ENCODE measurements around the gene MSI2. TPM values are rescaled to one million over a fixed set of nuclear protein-coding genes. Genes with fewer than 3 reads are reported as not detected.

The MSI2 gene
- total and polyA plus RNA-seq, 2 donors (not counting 1 experiment from before 2014, with no cell fraction given) = 16.1 to 196 TPM

DNA sequence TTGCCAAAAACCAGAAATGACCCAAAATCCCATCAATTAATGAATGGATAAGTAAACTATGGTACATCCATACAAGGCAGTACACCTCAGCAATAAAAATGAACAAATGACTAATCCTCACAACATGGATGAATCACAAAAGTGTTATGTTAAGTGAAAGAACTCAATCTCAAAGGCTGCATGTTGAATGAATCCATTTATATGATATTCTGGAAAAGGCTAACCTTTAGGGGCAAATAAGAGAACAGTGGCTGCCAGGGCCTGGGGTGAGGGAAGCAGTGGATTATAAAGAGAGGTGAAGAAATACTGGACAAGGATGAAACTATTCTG, 46.1 kb upstream of the MSI2 start:
- Mint-ChIP-seq H3K4me1 (no peaks in the 10 kb centered on the region), H3K9me3 (ENCODE audit: insufficient read depth) (peaks cover 3% of the 10 kb centered on the region), H3K4me3 (no peak overlapping the region), H3K27me3 (peaks cover 44% of the 10 kb centered on the region), H3K27ac (no peak overlapping the region)
- Histone ChIP-seq H3K27ac (ENCODE audit: low read length in 2 of 2) (no peak overlapping the region), H4K20me1 (ENCODE audit: control insufficient read depth, insufficient read depth, low read length, poor library complexity, severe bottlenecking) (no peaks in the 10 kb centered on the region), H3K36me3 (replicated peaks in 1 of 2; ENCODE audit: control extremely low read depth in 1 of 2, control insufficient read depth in 1 of 2, extremely low read depth in 1 of 2, insufficient read depth in 2 of 2, low read length in 1 of 2) (no peaks in the 10 kb centered on the region), H3K9ac (ENCODE audit: low read length) (no peak overlapping the region), H3K4me3 (ENCODE audit: control extremely low read depth in 1 of 5, extremely low read depth in 1 of 5, insufficient read depth in 1 of 5, low read depth in 2 of 5, low read length in 4 of 5) (no peak overlapping the region), H2AFZ (ENCODE audit: insufficient read depth, low read depth, low read length, poor library complexity, severe bottlenecking) (no peak overlapping the region), H3K4me1 (ENCODE audit: control insufficient read depth in 2 of 2, insufficient read depth in 2 of 2, low read length in 2 of 2) (no peaks in the 10 kb centered on the region), H3K4me2 (replicated peaks; ENCODE audit: low read depth, low read length, poor library complexity, severe bottlenecking) (no peak overlapping the region), H3K79me2 (ENCODE audit: control insufficient read depth, insufficient read depth, low read length) (no peaks in the 10 kb centered on the region), H3K9me3 (ENCODE audit: control extremely low read depth in 1 of 3, control insufficient read depth in 2 of 3, insufficient read depth in 1 of 3, low read length in 2 of 3) (peaks cover 0 to 6% (median 1%) of the 10 kb centered on the region in 3 donors), H3K27me3 (replicated peaks in 1 of 4; ENCODE audit: control extremely low read depth in 1 of 4, control insufficient read depth in 3 of 4, insufficient read depth in 4 of 4, low read length in 3 of 4) (peaks cover 0 to 8% (median 0%) of the 10 kb centered on the region in 4 experiments)
- TF ChIP-seq EZH2 (IDR thresholded peaks at IDR 0.05; ENCODE audit: borderline replicate concordance, insufficient read depth, low read depth, low read length, poor library complexity, severe bottlenecking) = no peak
- TF ChIP-seq, protein P1, sequence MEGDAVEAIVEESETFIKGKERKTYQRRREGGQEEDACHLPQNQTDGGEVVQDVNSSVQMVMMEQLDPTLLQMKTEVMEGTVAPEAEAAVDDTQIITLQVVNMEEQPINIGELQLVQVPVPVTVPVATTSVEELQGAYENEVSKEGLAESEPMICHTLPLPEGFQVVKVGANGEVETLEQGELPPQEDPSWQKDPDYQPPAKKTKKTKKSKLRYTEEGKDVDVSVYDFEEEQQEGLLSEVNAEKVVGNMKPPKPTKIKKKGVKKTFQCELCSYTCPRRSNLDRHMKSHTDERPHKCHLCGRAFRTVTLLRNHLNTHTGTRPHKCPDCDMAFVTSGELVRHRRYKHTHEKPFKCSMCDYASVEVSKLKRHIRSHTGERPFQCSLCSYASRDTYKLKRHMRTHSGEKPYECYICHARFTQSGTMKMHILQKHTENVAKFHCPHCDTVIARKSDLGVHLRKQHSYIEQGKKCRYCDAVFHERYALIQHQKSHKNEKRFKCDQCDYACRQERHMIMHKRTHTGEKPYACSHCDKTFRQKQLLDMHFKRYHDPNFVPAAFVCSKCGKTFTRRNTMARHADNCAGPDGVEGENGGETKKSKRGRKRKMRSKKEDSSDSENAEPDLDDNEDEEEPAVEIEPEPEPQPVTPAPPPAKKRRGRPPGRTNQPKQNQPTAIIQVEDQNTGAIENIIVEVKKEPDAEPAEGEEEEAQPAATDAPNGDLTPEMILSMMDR (IDR thresholded peaks at IDR 0.05) = no peak
- CTCF ChIA-PET = no interaction called here
- POLR2A ChIA-PET = no interaction called here
- DNase-seq = no peak
- ATAC-seq (ENCODE audit: low read depth) = no peak
- intact Hi-C loops (cut with micrococcal nuclease) = no loop called here

DNA sequence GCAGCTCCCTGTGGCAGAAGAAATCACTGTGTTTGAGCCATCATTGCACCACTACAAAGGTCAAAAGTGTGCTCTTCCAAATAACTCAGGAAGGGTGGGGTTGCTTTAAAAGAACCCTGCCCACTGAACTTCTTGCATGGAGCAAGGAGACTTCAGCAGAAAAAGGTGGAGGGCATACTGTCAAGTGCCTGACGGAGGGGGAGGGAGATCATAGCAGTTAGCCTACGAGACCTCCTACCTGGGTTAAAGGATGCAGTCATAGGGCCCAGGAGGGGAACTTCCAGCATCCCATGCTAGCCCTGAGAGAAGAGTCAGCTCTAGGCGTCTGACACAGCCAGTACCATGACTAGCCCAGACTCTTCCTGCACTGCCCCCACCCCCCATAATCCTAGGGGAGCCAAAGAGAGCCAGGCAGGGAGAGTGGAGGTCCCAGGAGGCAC, 45.3 kb upstream of the MSI2 start:
- Mint-ChIP-seq H3K4me3 (no peak overlapping the region), H3K27me3 (peaks cover 44% of the 10 kb centered on the region), H3K9me3 (ENCODE audit: insufficient read depth) (peaks cover 3% of the 10 kb centered on the region), H3K27ac (no peak overlapping the region), H3K4me1 (no peaks in the 10 kb centered on the region)
- Histone ChIP-seq H3K4me3 (ENCODE audit: control extremely low read depth in 1 of 5, extremely low read depth in 1 of 5, insufficient read depth in 1 of 5, low read depth in 2 of 5, low read length in 4 of 5) (no peak overlapping the region), H4K20me1 (ENCODE audit: control insufficient read depth, insufficient read depth, low read length, poor library complexity, severe bottlenecking) (no peaks in the 10 kb centered on the region), H3K27ac (ENCODE audit: low read length in 2 of 2) (no peak overlapping the region), H3K4me1 (ENCODE audit: control insufficient read depth in 2 of 2, insufficient read depth in 2 of 2, low read length in 2 of 2) (no peaks in the 10 kb centered on the region), H3K27me3 (replicated peaks in 1 of 4; ENCODE audit: control extremely low read depth in 1 of 4, control insufficient read depth in 3 of 4, insufficient read depth in 4 of 4, low read length in 3 of 4) (peaks cover 0 to 11% (median 2%) of the 10 kb centered on the region in 4 experiments), H3K9ac (ENCODE audit: low read length) (no peak overlapping the region), H3K79me2 (ENCODE audit: control insufficient read depth, insufficient read depth, low read length) (no peaks in the 10 kb centered on the region), H3K4me2 (replicated peaks; ENCODE audit: low read depth, low read length, poor library complexity, severe bottlenecking) (no peak overlapping the region), H2AFZ (ENCODE audit: insufficient read depth, low read depth, low read length, poor library complexity, severe bottlenecking) (no peak overlapping the region), H3K36me3 (replicated peaks in 1 of 2; ENCODE audit: control extremely low read depth in 1 of 2, control insufficient read depth in 1 of 2, extremely low read depth in 1 of 2, insufficient read depth in 2 of 2, low read length in 1 of 2) (no peaks in the 10 kb centered on the region), H3K9me3 (ENCODE audit: control extremely low read depth in 1 of 3, control insufficient read depth in 2 of 3, insufficient read depth in 1 of 3, low read length in 2 of 3) (peaks cover 0 to 6% (median 1%) of the 10 kb centered on the region in 3 donors)
- TF ChIP-seq, protein P1 (IDR thresholded peaks at IDR 0.05) = no peak
- TF ChIP-seq EZH2 (IDR thresholded peaks at IDR 0.05; ENCODE audit: borderline replicate concordance, insufficient read depth, low read depth, low read length, poor library complexity, severe bottlenecking) = no peak
- ATAC-seq (ENCODE audit: low read depth) (no peak), DNase-seq (no peak)
- WGBS (ENCODE audit: insufficient coverage) = 95% methylated on average over 2 of the region's 3 CpGs
- intact Hi-C loops (cut with micrococcal nuclease) = no loop called here
- POLR2A ChIA-PET = no interaction called here
- CTCF ChIA-PET = no interaction called here

Data from B cell (primary cell).